B cell (primary cell): ENCODE measurements around the gene CDKAL1. TPM values are rescaled to one million over a fixed set of nuclear protein-coding genes. Genes with fewer than 3 reads are reported as not detected.

Experiments used
- ATAC-seq: fragments of 200-7000 bp; cut with Tn5 transposase; one replicate; pipeline ENCODE4 v1.10.0; 2021; ENCODE audit warnings: low read depth, mild to moderate bottlenecking, moderate number of reproducible peaks, moderate library complexity
- CTCF ChIA-PET: fragments of 350-600 bp; sonication (Branson Sonifier 250); formaldehyde crosslinking; loops from one replicate; lab custom pipeline; 2021; ENCODE audit warnings: antibody characterized with exemption, inconsistent platforms; lab: Charles Lee
- POLR2A ChIA-PET: fragments of 350-600 bp; sonication (Branson Sonifier 250); formaldehyde crosslinking; loops from one replicate; lab custom pipeline; 2021; ENCODE audit warnings: antibody characterized with exemption; lab: Charles Lee
- DNase-seq: peaks from one replicate; pipeline ENCODE4 v3.0.0; 2013
- H2AFZ ChIP-seq: 2 replicates; pipeline ENCODE4 v1.6.1; 2012; ENCODE audit warnings: mild to moderate bottlenecking, low read depth, low read length; ENCODE audit not compliant: insufficient read depth, poor library complexity, severe bottlenecking
- H3K27ac ChIP-seq, 2 donors: 1 replicate in 1 of 2; 2 replicates in 1 of 2; pipeline ENCODE4 v1.5.1; 2012 to 2013; ENCODE audit warnings: low read length in 2 of 2, mild to moderate bottlenecking in 2 of 2, moderate library complexity in 1 of 2
- H3K27me3 ChIP-seq, 4 experiments: fragments of 200-600 bp in 1 of 4; sonication (generic) in 1 of 4; replicated peaks in 1 of 4; 1 replicate in 2 of 4; 2 replicates in 2 of 4; pipeline versions ENCODE4 v1.6.1 to v1.7.0; 2013 to 2016; ENCODE audit warnings: low read length in 3 of 4, mild to moderate bottlenecking in 2 of 4, mixed read lengths in 1 of 4, moderate library complexity in 1 of 4; ENCODE audit not compliant: insufficient read depth in 4 of 4, control insufficient read depth in 3 of 4; ENCODE audit errors: control extremely low read depth in 1 of 4
- H3K36me3 ChIP-seq, 2 experiments: replicated peaks in 1 of 2; 1 replicate in 1 of 2; 2 replicates in 1 of 2; pipeline versions ENCODE4 v1.6.1 to v1.7.1; 2013; ENCODE audit warnings: low read length in 1 of 2; ENCODE audit not compliant: insufficient read depth in 2 of 2, control insufficient read depth in 1 of 2; ENCODE audit errors: control extremely low read depth in 1 of 2, extremely low read depth in 1 of 2
- H3K4me1 ChIP-seq, 2 donors: fragments of 200-600 bp in 1 of 2; sonication (generic) in 1 of 2; 1 replicate in 1 of 2; 2 replicates in 1 of 2; pipeline versions ENCODE4 v1.5.1 to v1.6.1; 2013 to 2017; ENCODE audit warnings: low read length in 2 of 2; ENCODE audit not compliant: control insufficient read depth in 2 of 2, insufficient read depth in 2 of 2
- H3K4me2 ChIP-seq: replicated peaks from 2 replicates; pipeline ENCODE3; 2012; ENCODE audit warnings: mild to moderate bottlenecking, low read depth, low read length; ENCODE audit not compliant: poor library complexity, severe bottlenecking
- H3K4me3 ChIP-seq, 5 experiments: fragments of 200-600 bp in 1 of 5; sonication (generic) in 1 of 5; 1 replicate in 3 of 5; 2 replicates in 2 of 5; pipeline versions ENCODE4 v1.5.1 to v1.7.0; 2011 to 2016; ENCODE audit warnings: low read length in 4 of 5, mild to moderate bottlenecking in 4 of 5, low read depth in 2 of 5, control low read depth in 1 of 5, moderate library complexity in 1 of 5; ENCODE audit not compliant: insufficient read depth in 1 of 5; ENCODE audit errors: control extremely low read depth in 1 of 5, extremely low read depth in 1 of 5
- H3K79me2 ChIP-seq: fragments of 200-600 bp; sonication (generic); one replicate; pipeline ENCODE4 v1.6.0; 2016; ENCODE audit warnings: low read length; ENCODE audit not compliant: control insufficient read depth, insufficient read depth
- H3K9ac ChIP-seq: fragments of 200-600 bp; sonication (generic); 2 replicates; pipeline ENCODE4 v1.6.1; 2017; ENCODE audit warnings: mild to moderate bottlenecking, low read length, moderate library complexity
- H3K9me3 ChIP-seq, 3 donors: one replicate each; pipeline versions ENCODE4 v1.6.1 to v1.7.1; 2013; ENCODE audit warnings: low read length in 2 of 3; ENCODE audit not compliant: control insufficient read depth in 2 of 3, insufficient read depth in 1 of 3; ENCODE audit errors: control extremely low read depth in 1 of 3
- H4K20me1 ChIP-seq: 2 replicates; pipeline ENCODE4 v1.6.0; 2012; ENCODE audit warnings: mild to moderate bottlenecking, low read length; ENCODE audit not compliant: insufficient read depth, control insufficient read depth, poor library complexity, severe bottlenecking
- H3K27ac Mint-ChIP-seq: one replicate; pipeline ENCODE4 v1.8.0; 2021; ENCODE audit warnings: mixed read lengths
- H3K27me3 Mint-ChIP-seq: one replicate; pipeline ENCODE4 v1.8.0; 2021; ENCODE audit warnings: mixed read lengths
- H3K4me1 Mint-ChIP-seq: one replicate; pipeline ENCODE4 v1.8.0; 2021; ENCODE audit warnings: mixed read lengths
- H3K4me3 Mint-ChIP-seq: one replicate; pipeline ENCODE4 v1.8.0; 2021; ENCODE audit warnings: mixed read lengths
- H3K9me3 Mint-ChIP-seq: one replicate; pipeline ENCODE4 v1.8.0; 2022; ENCODE audit warnings: mixed read lengths; ENCODE audit not compliant: insufficient read depth
- CTCF ChIP-seq: fragments of 200-600 bp; IDR thresholded peaks from one replicate; pipeline ENCODE4 v1.8.0; 2022; ENCODE audit warnings: antibody characterized with exemption, mild to moderate bottlenecking
- EZH2 ChIP-seq: IDR thresholded peaks from 2 replicates; pipeline ENCODE4 v1.6.1; 2012; ENCODE audit warnings: borderline replicate concordance, low read depth, mild to moderate bottlenecking, moderate library complexity, low read length; ENCODE audit not compliant: insufficient read depth, poor library complexity, severe bottlenecking
- WGBS: methylation state at CpG from one replicate; pipeline ENCODE4 v1.1.5; 2013; ENCODE audit warnings: missing lambda C conversion rate; ENCODE audit not compliant: insufficient coverage; 5-methylcytosine and 5-hydroxymethylcytosine counted together
- intact Hi-C: fragments of 100-400 bp; cut with micrococcal nuclease; formaldehyde crosslinking; loops from one replicate; pipeline ENCODE4 v1.10.0; 2022
- polyA plus RNA-seq: library from polyadenylated mRNA; depleted of rRNA; stranded (reverse); fragments of >200 nt; gene quantifications from 2 replicates; pipeline ENCODE4 v1.2.3, GENCODE V29; 2012
- total RNA-seq, 2 donors: library from RNA; stranded (reverse); fragments of 120-200 nt in 1 of 2; gene quantifications; 1 replicate in 1 of 2; 2 replicates in 1 of 2; pipeline versions ENCODE4 v1.2.3 to v1.2.4, GENCODE V29; 2013 to 2022

Gene CDKAL1
- total and polyA plus RNA-seq, 2 donors (not counting 1 experiment from before 2014, with no cell fraction given), result 6.1 to 33.3 TPM

DNA sequence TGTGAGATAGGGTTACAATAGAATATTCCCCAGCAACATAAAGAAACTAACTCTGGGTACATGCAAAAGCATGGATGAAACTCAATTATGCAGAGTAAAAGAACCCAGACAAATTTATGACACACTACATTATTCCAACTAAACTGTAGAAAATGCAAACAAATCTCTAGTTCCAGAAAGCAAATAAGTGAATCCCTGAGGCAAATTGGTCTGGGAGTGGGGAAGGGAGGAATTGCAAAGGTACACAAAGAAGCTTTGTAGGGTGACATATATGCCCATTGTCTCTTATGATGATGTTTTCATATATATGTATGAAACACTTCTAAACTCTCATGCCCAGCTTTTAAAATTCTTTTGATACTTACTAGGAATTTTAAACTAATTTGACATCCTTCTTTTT, 266.0 kb downstream of the CDKAL1 start:
- ATAC-seq (no peak), DNase-seq (no peak)
- Histone ChIP-seq H3K4me1 (no peaks in the 10 kb centered on the region), H2AFZ (no peak overlapping the region), H3K27ac (no peak overlapping the region), H3K79me2 (no peaks in the 10 kb centered on the region), H3K4me2 (no peak overlapping the region), H3K4me3 (no peak overlapping the region), H3K9ac (no peak overlapping the region), H3K27me3 (no peaks in the 10 kb centered on the region), H4K20me1 (no peaks in the 10 kb centered on the region), H3K9me3 (peaks cover 0 to 3% (median 0%) of the 10 kb centered on the region in 3 donors), H3K36me3 (peaks cover 0 to under 1% of the 10 kb centered on the region in 2 experiments)
- intact Hi-C loops, result no loop called here
- POLR2A ChIA-PET, result no interaction called here
- CTCF ChIA-PET, result no interaction called here
- no peak overlapping the region for H3K27ac Mint-ChIP-seq
- H3K4me1 Mint-ChIP-seq, result no peaks in the 10 kb centered on the region
- no peaks in the 10 kb centered on the region for H3K27me3 Mint-ChIP-seq
- TF ChIP-seq CTCF, result no peak
- TF ChIP-seq EZH2, result no peak
- no peak overlapping the region for H3K4me3 Mint-ChIP-seq
- H3K9me3 Mint-ChIP-seq, result peaks cover 6% of the 10 kb centered on the region

- peaks cover 0 to 3% (median 2%) of the 10 kb centered on the region in 3 donors for H3K9me3 ChIP-seq
- no peak overlapping the region for H2AFZ ChIP-seq
- DNase-seq, result no peak
- no peaks in the 10 kb centered on the region for H4K20me1 ChIP-seq
- H3K4me1 ChIP-seq, result no peaks in the 10 kb centered on the region
- no peaks in the 10 kb centered on the region for H3K27me3 ChIP-seq
- no peak for ATAC-seq
- no peaks in the 10 kb centered on the region for H3K36me3 ChIP-seq
- no peaks in the 10 kb centered on the region for H3K79me2 ChIP-seq
- Mint-ChIP-seq H3K9me3 (peaks cover 8% of the 10 kb centered on the region), H3K27me3 (no peaks in the 10 kb centered on the region), H3K27ac (no peak overlapping the region), H3K4me1 (no peaks in the 10 kb centered on the region), H3K4me3 (no peak overlapping the region)
- no peak overlapping the region for H3K27ac ChIP-seq
- intact Hi-C loops, result no loop called here
- ChIA-PET POLR2A (no interaction called here), CTCF (no interaction called here)
- H3K4me2 ChIP-seq, result no peak overlapping the region
- WGBS, result no CpG with 5 or more reads among the region's 4 CpGs
- H3K9ac ChIP-seq, result no peak overlapping the region
- TF ChIP-seq EZH2 (no peak), CTCF (no peak)
- H3K4me3 ChIP-seq, result no peak overlapping the region
Measured at GRCh38 chr6:20800653-20801052, 266.4 kb downstream of the CDKAL1 start.
